GM21526 (cell line): Measurements from ENCODE around the gene ENOX2.
"Not testable (repeated sequence)": the region's sequence is repeated elsewhere in the genome, so short reads cannot be mapped to it uniquely, and the experiment has no call there.

Source experiments
- ATAC-seq: cut with Tn5 transposase; IDR thresholded peaks from one replicate; pipeline ENCODE4 v1.9.1; 2021; ENCODE audit warnings: moderate library complexity; ENCODE audit not compliant: unreplicated experiment, low FRiP score

The ENOX2 gene

GRCh38 chrX:130902783-130903613 lies at the start of gene ENOX2:
ENOX2 (minus strand) TSS chrX:130903209; CDS start chrX:130703216, 199,993 bp downstream.
- ATAC-seq: peak; percentile 98

GRCh38 chrX:130952266-130953043 lies 49.4 kb upstream of the ENOX2 start:
- peak; percentile 92 for ATAC-seq

GRCh38 chrX:130944230-130944629 lies 41.2 kb upstream of the ENOX2 start:
- ATAC-seq: no peak

- ATAC-seq: no peak
Measured at GRCh38 chrX:130937101-130937500, 34.1 kb upstream of the ENOX2 start.

GRCh38 chrX:130933358-130933757 lies 30.3 kb upstream of the ENOX2 start:
- no peak for ATAC-seq

GRCh38 chrX:130920405-130920804 lies 17.4 kb upstream of the ENOX2 start:
- not testable (repeated sequence) for ATAC-seq

- not testable (repeated sequence) for ATAC-seq
Measured at GRCh38 chrX:130919676-130920075, 16.7 kb upstream of the ENOX2 start.

GRCh38 chrX:130918498-130918897 lies 15.5 kb upstream of the ENOX2 start:
- ATAC-seq: not testable (repeated sequence)

- peak; percentile 71 for ATAC-seq
Measured at GRCh38 chrX:130916636-130917422, 13.8 kb upstream of the ENOX2 start.

- ATAC-seq: no peak
Measured at GRCh38 chrX:130915302-130915701, 12.3 kb upstream of the ENOX2 start.

- ATAC-seq: no peak
Measured at GRCh38 chrX:130909469-130910136, 6.6 kb upstream of the ENOX2 start.

- no peak for ATAC-seq
Measured at GRCh38 chrX:130906776-130907175, 3.8 kb upstream of the ENOX2 start.

GRCh38 chrX:130902446-130902782 lies 595 bp downstream of the ENOX2 start:
- ATAC-seq: no peak

- no peak for ATAC-seq
Measured at GRCh38 chrX:130896802-130897501, 6.1 kb downstream of the ENOX2 start.

GRCh38 chrX:130896026-130896425 lies 7.0 kb downstream of the ENOX2 start:
- ATAC-seq: no peak

- no peak for ATAC-seq
Measured at GRCh38 chrX:130895299-130895698, 7.7 kb downstream of the ENOX2 start.

GRCh38 chrX:130893356-130894085 lies 9.5 kb downstream of the ENOX2 start:
- no peak for ATAC-seq

GRCh38 chrX:130887376-130887775 lies 15.6 kb downstream of the ENOX2 start:
- ATAC-seq: no peak

- ATAC-seq: no peak
Measured at GRCh38 chrX:130885996-130886395, 17.0 kb downstream of the ENOX2 start.
